GM18526 (cell line): ENCODE measurements around the gene PRTN3.

Experiments
- POLR2A ChIP-seq: IDR thresholded peaks from 3 replicates; pipeline ENCODE4 v1.6.1; 2011; ENCODE audit not compliant: insufficient read length; ENCODE audit errors: extremely low read depth

PRTN3 gene

DNA sequence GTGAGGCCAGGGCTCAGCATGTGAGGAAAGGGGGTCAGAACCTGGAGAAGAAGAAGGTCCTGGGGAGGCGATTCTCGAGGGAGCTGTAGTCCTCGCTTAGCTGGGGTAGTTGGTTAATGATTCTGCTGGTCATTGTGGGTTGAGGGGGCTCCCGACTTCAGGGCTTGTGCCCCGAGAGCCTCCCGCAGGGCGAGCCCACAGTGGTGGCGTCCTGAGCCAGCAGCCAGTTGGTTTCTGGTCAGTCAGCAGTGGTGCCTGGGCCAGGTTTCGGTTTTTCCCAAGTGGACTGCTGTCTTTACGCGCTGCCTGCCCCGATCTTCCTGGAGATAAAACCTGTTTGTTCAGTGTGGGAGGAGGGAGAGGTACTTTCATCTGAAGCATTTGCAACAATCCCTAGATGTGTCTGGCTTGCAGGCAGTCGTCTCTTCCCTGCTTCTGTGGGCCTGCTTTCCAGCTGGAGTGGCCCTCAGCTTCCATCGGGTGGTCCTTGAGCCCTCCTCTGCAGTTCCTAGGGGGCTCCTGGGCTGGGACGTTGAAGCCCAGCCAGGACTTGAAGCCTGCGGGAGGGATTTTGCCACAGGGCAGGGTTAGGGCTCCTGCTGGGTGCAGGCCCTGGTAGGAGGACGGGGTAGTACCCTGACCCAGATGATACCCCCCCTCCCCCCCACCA is 40.3 kb upstream of the PRTN3 start:
- TF ChIP-seq POLR2A: no peak

DNA sequence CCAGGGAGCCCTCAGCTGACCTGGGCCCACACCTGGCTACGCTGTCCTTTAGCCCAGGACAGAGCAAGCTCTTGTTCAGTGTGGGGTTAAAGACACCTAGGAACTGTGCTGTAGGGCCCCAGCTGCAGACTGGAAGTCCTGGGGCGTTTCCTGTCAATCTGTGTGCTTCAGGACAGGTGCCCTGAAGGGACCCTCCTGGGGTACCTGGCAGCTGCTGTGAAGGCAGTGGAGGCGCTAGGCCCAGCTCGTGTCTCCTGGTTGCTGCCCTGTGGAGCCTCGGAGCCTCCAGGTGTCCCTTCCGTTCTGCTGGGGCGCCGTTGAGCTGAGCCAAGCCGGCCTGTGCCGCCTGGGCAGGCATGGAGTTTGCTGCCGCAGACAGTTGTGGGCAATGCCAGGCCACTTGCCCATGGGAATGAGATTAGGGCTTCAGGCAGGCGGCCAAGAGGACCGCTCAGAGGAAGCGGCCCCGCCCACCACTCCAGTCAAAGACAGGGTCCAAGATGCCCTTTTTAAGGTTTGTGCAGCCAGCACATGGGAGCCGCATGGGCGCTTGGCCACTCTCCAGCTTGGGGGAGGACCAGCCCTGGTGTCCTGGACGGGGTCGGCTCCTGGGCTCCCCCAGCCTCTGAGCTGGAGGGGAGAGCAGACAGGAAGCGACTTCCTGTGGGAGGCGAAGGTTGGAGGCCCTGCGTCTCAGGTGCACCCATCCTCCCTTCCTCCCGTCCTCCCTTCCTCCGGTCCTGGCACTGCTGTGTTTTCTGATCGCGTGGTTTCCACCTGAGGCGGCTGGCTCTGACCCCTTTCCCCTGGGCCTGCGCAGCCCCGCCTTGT is 39.6 kb upstream of the PRTN3 start:
- TF ChIP-seq POLR2A: no peak

- no peak for TF ChIP-seq POLR2A
These were observed 38.8 kb upstream of the PRTN3 start for GRCh38 chr19:801861-802497.

DNA sequence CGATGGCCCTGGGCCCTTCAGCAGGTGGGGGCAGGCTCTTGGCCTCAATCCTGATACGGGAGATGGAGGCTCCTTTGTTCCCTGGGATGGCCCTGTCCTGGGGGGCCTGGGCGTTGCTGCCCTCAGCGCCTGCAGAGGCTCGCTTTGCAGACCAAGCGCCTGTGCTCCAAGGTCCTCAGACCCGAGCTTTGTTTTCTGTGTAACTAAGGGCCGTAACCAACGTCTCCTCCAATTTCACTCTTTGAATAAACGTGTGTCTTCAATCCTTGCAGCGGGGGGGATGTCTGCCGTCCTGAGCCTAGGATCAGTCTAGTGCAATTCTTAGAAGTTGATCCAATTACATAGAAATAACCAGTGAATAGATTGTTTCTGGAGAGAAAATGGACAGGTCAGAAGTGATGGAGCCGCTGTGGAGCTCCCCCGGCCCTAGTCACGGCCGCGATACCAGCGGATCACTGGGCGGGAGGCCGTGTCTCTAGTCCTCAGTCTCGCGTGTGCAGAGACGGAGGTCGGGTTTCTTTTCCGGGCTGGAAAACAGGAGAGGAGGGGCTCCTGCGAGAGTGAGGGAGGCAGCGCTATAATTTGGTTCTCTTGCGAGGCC is 38.2 kb upstream of the PRTN3 start:
- TF ChIP-seq POLR2A: no peak

DNA sequence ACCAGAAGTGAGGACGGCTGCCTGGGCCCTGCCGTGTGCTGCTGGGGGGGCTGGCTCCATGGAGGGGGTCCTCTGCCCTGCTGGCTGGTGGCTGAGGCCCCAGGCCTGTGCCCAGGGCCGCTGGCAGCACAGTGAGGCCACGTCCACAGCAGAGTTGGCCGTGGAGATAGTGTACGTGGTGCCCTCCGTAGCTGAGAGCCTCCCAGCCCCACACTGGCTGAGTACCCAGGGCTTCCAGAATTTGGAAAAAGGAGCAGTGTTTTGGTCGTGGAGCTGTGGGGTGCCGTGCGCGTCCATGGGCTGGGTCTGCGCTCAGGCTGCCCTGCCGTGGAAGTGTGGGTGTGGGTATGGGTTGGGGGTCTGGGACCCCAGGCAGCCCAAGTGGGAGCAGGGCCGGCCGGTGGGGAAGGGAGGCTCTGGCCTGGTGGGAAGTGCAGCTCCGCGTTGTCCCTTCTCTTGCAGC is 37.7 kb upstream of the PRTN3 start:
- no peak for TF ChIP-seq POLR2A

DNA sequence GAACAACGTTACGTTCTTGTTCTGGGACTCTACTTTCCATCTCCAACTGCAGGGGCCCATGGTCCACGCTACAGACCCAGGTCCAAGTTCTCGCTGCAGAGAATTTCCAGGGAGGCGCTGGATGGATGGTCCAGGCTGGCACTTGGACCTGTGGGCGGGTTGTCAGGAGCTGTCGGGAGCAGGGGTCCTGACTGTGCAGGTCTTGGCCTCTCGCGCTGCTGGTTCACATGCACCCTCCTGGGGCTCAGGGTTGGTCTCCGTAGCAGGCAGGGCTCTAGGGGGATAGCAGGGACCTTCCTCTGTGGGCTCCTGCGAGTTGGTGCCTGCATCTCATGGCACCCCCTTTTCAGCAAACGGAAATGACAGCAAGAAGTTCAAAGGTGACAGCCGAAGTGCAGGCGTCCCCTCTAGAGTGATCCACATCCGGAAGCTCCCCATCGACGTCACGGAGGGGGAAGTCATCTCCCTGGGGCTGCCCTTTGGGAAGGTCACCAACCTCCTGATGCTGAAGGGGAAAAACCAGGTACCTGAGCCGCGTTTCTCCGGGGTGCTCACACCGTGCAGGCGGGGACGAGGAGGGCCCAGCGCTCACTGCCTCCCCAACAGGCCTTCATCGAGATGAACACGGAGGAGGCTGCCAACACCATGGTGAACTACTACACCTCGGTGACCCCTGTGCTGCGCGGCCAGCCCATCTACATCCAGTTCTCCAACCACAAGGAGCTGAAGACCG is 36.9 kb upstream of the PRTN3 start:
- no peak for TF ChIP-seq POLR2A

DNA sequence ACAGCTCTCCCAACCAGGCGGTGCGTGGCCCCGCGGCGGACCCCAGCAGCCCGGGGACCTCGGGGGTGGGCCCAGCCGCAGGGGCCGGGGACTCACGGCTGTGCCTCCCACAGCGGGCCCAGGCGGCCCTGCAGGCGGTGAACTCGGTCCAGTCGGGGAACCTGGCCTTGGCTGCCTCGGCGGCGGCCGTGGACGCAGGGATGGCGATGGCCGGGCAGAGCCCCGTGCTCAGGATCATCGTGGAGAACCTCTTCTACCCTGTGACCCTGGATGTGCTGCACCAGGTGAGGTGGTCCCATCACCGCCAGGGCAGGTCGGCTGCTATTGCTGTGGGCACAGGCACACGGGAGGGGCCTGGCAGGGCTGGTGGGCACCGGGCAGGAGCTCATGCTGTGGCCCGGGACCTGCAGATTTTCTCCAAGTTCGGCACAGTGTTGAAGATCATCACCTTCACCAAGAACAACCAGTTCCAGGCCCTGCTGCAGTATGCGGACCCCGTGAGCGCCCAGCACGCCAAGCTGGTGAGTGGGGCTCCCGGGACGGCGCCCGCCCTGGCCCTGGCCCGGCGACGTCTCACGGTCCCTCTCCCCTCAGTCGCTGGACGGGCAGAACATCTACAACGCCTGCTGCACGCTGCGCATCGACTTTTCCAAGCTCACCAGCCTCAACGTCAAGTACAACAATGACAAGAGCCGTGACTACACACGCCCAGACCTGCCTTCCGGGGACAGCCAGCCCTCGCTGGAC is 36.2 kb upstream of the PRTN3 start:
- no peak for TF ChIP-seq POLR2A

- TF ChIP-seq POLR2A: no peak
These were observed 35.6 kb upstream of the PRTN3 start for GRCh38 chr19:805166-805551.

GRCh38 chr19:805600-806550 is 34.9 kb upstream of the PRTN3 start:
- TF ChIP-seq POLR2A: no peak

- no peak for TF ChIP-seq POLR2A
These were observed 33.9 kb upstream of the PRTN3 start for GRCh38 chr19:806815-807421.

GRCh38 chr19:807627-808422 is 33.0 kb upstream of the PRTN3 start:
- no peak for TF ChIP-seq POLR2A

- no peak for TF ChIP-seq POLR2A
These were observed 32.4 kb upstream of the PRTN3 start for GRCh38 chr19:808423-808775.

DNA sequence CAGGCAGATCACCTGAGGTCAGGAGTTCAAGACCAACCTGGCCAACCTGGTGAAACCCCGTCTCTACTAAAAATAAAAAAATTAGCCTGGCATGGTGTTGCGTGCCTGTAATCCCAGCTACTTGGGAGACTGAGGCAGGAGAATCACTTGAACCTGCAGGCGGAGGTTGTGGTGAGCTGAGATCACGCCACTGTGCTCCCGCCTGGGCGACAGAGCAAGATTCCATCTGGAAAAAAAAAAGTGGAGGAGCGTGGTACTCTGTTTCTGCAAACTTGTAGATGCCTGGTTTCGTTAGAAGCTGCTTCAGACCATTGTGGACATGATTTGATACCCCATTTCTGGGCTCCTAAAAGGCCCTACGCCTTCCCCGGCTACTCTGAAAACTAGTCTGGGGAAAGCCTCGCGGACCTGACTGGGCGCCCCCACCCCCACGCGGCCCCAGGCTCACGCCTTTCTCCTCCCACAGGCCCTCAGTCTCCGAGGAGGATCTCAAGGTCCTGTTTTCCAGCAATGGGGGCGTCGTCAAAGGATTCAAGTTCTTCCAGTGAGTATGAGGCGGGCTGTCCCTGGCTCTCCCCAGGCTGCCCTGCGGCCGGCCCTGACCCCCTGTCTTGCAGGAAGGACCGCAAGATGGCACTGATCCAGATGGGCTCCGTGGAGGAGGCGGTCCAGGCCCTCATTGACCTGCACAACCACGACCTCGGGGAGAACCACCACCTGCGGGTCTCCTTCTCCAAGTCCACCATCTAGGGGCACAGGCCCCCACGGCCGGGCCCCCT is 30.5 kb upstream of the PRTN3 start:
- no peak for TF ChIP-seq POLR2A
